Bronchial epithelial cell (primary cell): Measurements from ENCODE around the gene SHE. TPM values are rescaled to one million over a fixed set of nuclear protein-coding genes. Genes with fewer than 3 reads are reported as not detected.

Source experiments
- DNase-seq: peaks from one replicate; pipeline ENCODE4 v3.0.0-alpha.2; 2010; ENCODE audit warnings: low read depth
- FAIRE-seq: peaks from 2 replicates; lab custom pipeline; 2011; peaks lifted over from hg19 to GRCh38; lab: Jason Lieb, UNC
- H3K27me3 ChIP-seq: 2 replicates; pipeline ENCODE4 v1.5.1; 2011; ENCODE audit warnings: low read length; ENCODE audit not compliant: control insufficient read depth, insufficient read depth
- H3K36me3 ChIP-seq: 2 replicates; pipeline ENCODE4 v1.5.1; 2011; ENCODE audit warnings: low read length; ENCODE audit not compliant: control insufficient read depth, insufficient read depth
- H3K4me3 ChIP-seq: 2 replicates; pipeline ENCODE4 v1.5.1; 2011; ENCODE audit warnings: mild to moderate bottlenecking, low read depth, low read length, control low read depth
- CTCF ChIP-seq: IDR thresholded peaks from 2 replicates; pipeline ENCODE4 v1.5.1; 2011; ENCODE audit warnings: mild to moderate bottlenecking, moderate library complexity, low read length, control low read depth, inconsistent platforms; ENCODE audit not compliant: insufficient read depth, severe bottlenecking
- total RNA-seq: library from RNA; depleted of rRNA; stranded (reverse); fragments of >200 nt; gene quantifications from 2 replicates; pipeline ENCODE4 v1.2.1, GENCODE V29; 2014

SHE gene
- total RNA-seq, 1 donor from 2014 or later, result not detected

GRCh38 chr1:154443274-154444013 is 58.8 kb downstream of the SHE start:
- no peak for TF ChIP-seq CTCF
- no peaks in the 10 kb centered on the region for H3K27me3 ChIP-seq
- H3K36me3 ChIP-seq, result peaks cover 33% of the 10 kb centered on the region
- DNase-seq, result no peak
- no peak for FAIRE-seq
- H3K4me3 ChIP-seq, result no peak overlapping the region

- Histone ChIP-seq H3K4me3 (no peak overlapping the region), H3K36me3 (peaks cover 28% of the 10 kb centered on the region), H3K27me3 (no peaks in the 10 kb centered on the region)
- no peak for FAIRE-seq
- peak; percentile 38 for TF ChIP-seq CTCF
- no peak for DNase-seq
Measured at GRCh38 chr1:154442006-154442740, 60.0 kb downstream of the SHE start.

- no peak for FAIRE-seq
- no peak for TF ChIP-seq CTCF
Measured at GRCh38 chr1:154441241-154441888, 60.8 kb downstream of the SHE start.

GRCh38 chr1:154440036-154440804 is 62.0 kb downstream of the SHE start:
- no peak overlapping the region for H3K4me3 ChIP-seq
- H3K27me3 ChIP-seq, result no peaks in the 10 kb centered on the region
- TF ChIP-seq CTCF, result no peak
- peaks cover 32% of the 10 kb centered on the region for H3K36me3 ChIP-seq
- DNase-seq (no peak), FAIRE-seq (no peak)

More at GRCh38 chr1:154441241-154441888, 60.8 kb downstream of the SHE start:
- no peaks in the 10 kb centered on the region for H3K27me3 ChIP-seq
- H3K36me3 ChIP-seq, result peaks cover 28% of the 10 kb centered on the region
- no peak overlapping the region for H3K4me3 ChIP-seq
- DNase-seq, result no peak

GRCh38 chr1:154436433-154436832 is 65.8 kb downstream of the SHE start:
- no peak for DNase-seq
- no peak for TF ChIP-seq CTCF
- FAIRE-seq, result no peak

More at GRCh38 chr1:154436433-154436832, 65.8 kb downstream of the SHE start:
- Histone ChIP-seq H3K27me3 (no peaks in the 10 kb centered on the region), H3K4me3 (no peak overlapping the region), H3K36me3 (peaks cover 23% of the 10 kb centered on the region)
